Stimulated activated CD4-positive, alpha-beta T cell treated with anti-CD3 and anti-CD28 coated beads, Interleukin-4, amount 100 ng/mL, for 48 hours (primary cell): ENCODE measurements around the gene FHIT.
A peak's percentile ranks its signal among the peaks of the same experiment; 100 is the strongest.

Experiments used
- DNase-seq, 2 donors: peaks; one replicate each; pipeline ENCODE4 v3.0.0-alpha.2; 2020; ENCODE audit warnings: low read depth in 2 of 2

FHIT gene

DNA sequence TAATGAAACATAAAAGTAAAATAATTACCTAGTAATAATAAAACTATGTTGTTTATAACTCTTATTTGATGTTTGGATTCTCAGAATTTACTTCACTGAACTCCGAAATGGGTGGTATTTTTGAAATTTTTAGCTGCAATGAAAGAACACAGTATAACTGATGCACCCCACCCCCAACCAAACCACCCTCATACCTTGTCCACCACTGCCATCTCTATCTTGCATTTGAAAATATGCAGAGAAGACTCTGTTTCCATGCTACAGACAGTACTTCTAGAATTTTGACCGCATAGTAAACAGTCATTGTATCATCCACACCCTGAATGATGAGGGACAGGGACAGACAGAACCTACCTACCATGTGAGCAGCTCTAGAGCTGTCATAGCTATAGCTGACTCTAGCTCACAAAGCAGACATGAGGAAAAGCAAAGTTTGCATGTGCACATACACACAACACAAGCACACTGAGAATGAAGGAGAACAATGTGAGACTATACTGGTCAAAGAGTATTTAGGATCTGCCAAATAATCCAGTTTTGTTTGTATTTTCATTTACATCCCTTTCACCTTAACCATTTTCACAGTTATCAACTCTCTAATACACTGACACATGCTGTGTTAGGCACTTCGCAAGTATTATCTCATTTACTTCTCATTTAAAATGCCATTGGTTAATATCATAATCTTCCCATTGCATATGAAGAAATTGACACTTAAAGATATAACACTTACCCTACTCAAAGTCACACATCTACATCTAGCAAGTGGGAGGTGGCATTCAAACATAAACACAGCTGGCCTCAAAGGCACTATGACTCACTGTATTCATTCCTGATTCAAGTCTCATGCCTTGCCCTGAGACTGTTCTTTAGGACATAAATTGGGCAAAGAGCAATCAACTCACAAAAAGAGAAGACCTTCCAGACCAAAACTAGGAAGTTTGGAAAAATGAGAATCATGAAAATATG lies 1186.8 kb downstream of the FHIT start:
- DNase-seq, result no peak

DNA sequence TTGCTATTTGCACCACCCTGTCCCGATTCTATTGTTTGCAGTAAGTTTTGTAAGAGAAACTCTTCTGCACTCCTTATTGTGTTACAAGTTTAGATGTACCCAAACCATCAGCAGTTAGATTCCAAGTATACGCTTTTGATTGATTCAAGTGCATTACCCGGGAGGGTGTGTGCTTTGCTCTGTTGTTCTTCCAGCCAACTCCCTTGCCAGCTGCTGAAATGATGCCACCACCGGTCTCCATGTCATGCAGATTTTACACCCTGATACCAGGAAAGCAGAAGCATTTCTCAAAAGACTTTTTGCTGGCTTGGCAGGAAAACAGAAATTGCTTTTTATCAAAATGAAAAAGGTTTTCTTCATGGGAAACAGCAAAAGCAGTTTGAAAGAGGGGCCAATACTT lies 1194.8 kb downstream of the FHIT start:
- no peak for DNase-seq

DNA sequence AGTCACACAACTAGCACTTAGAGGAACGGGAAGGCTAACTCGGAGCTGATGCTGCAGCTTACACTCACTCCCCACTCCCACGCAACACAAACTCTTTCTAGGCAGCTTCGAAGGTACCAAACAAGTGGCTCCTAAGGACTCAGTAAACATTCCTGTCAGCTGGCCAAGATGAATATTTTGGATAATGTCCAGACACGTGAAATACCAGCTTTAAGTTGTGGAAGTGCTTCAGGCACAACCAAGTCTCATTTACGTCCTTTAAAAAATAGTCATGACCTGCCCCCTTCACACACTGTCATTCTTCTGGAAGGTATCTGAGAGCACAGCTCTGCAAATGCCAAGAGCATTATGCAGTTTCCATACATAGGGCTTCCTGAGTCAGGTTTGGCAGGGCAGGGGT lies 1195.5 kb downstream of the FHIT start:
- no peak for DNase-seq

DNA sequence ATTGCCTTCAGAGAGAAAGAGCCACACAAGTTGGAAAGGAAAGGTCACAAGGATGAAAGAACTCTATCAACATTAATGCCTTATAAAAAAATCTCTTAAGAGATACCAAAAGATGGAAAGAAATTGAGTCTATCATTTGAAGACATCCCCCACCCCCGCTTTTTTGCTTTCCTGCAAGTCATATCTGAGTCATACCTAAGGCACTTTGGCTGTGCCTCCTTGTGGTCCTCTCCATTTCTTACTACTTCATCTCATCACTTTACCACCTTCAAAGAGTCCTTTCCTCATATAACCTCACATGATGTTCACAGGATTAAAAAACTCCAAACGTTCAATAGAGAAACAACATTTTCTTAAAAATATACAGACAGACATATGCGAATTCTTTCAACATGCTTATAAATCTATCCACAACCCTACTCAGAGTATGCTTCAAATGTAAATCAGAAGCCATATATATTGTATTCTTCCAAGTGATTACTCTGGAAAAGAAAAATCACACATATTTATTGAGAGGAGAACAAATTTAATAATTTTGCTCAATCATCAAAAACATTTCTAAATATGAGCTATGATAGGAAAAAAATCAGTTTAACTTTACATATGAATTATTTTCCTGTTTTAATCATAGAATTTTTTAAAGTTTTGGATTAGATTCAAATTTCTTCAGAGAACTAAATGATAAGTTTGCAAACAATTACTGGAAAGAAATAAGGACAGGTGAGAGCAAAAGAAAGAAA lies 1197.6 kb downstream of the FHIT start:
- DNase-seq, result peak; percentile 37 to 59

DNA sequence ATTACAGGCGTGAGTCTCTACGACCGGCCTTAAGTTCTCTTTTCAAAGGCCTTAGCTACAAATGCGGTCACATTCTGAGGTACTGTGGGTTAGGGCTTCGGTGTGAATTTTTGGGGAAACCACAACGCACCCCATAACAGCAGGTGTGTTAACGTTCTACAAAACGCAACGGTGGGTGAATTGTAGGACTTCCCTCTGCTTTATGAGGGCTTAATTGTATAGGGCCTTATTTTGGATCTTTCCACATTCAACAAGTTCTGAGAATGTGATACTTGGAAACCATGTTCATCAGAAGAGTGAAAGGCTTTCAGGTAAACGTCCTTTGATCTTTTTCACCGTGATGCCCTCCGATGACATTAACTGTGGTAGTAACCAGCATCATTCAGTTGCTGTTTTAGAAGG lies 1202.8 kb downstream of the FHIT start:
- no peak for DNase-seq

DNA sequence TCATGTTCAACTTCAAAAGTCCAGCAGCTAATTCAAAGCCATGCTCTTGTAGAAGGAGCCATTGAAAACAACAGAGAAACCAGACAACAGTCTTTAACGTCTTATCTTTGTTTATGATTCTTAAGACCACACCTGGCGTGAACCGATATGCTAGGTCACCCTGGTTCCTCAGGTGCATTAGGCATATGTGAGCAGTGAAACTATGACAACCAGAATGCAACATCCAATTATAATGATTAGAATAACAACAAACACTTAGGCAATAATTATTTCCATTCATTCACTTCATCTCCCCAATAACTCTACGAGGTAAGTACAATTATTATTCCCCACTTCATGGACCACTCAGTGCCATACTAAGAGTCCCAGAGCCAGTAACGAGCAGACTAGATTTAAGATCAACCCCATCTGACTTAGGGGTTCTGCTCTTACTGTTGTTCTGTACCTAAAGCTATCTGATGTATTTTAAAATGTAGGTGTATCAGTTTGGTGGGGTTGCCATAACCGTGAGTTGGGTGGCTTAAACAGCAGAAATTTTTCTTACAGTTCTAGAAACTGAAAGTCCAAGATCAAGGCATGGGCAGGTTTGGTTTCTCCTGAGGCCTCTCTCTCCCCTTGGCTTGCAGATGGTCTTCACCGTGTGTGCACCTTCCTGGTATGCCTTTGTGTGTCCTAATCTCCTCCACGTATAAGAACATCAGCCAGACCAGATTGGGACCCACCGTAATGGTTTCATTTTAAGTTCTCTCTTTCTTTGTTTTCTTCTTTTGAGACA lies 1203.6 kb downstream of the FHIT start:
- no peak for DNase-seq

DNA sequence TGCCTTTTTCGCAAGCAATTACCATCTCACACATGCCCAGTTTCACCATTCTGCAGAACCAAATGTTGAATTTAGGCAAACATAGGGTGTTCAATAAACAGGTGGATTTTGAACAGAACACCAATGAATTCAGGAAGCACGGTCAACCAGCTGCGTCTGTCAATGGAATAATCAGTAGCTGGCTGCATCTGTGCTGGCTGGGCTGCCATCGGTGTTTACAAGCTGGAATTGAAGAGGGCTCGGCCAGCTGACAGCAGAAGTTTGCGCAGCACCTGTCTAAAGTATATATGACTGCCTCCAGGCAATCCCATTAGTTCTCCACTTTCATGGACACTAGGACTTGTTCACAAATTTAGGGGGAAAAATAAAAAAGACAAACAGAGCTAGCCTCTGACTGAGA lies 1205.0 kb downstream of the FHIT start:
- no peak for DNase-seq

DNA sequence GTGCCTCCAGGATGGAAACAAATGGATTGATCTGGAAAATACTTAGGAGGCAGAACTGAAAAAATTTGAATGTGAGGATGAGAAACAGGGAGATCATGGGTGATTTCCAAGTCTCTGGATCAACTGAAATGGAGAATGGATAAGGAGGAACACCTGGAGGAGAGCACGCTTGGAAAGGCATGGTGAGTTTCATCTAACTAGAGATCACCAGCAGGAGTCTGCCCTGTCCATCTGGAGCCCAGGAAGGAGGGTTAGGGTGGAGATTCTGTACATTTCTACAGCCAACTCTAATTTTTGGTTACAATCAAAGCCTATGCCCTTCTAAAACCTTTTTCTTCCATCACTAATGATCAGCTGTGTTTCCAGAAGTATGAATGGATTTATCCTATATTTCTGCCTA lies 1205.6 kb downstream of the FHIT start:
- DNase-seq, result no peak

DNA sequence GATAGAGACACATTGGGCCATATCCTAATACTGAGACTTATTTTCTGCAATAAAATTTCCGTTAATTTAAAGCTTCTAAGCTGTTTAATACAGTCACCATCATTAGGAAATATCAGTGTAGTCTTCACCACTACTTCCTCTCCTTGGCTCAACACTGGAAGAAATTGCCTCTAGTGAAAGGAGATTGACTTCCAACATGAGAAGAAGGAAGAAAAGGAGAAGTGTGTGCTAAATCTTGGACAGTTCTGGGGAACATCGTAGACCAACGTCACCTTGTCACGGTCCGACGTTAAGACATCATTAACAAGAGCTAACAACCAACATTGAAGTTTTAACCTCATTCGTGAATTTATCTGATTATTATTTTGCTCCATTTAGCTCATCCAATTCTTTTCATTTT lies 1214.4 kb downstream of the FHIT start:
- DNase-seq, result no peak

DNA sequence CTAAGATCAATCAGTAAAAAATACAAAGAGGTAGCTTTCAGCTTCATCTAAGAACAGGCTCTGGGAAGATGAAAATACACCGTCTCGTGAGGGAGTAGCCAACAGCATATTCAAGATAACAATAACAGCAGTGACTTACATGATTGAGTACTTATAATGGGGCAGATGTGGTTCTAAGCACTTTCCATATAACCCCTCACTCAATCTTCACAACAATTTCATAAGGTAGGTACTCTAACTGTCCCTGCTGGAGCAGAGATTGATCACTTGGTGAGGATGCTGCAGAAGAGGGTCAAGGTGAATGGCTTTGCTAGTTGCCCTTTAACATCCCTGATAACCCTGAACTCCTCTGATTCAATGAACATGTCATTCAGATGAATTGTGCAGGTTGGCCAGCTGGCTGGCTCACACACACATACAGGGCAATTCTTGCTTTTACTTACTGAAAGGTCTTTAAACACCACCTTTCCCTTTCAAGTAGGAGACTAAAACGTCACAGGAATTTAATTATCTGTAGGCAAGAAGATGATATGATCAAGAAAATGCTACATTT lies 1217.3 kb downstream of the FHIT start:
- DNase-seq, result no peak

DNA sequence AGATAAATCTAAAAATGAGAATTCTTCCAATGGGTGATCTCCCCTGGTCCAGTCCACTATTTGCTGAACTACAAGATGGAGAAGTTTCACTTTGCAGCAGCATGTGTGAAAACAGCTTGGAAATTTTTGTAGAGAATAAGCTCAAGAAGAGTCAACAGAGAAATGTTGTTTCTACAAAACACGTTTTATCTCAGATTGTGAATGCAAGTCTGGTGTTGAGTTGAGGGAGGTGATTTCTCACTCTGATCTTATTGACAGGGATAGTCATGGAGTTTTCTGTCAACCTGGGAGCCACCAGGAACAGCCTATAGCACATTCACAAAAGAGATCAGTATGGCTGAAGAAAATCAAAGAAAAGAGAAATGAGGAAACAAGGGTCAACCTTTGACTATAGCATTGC lies 1220.3 kb downstream of the FHIT start:
- DNase-seq, result no peak

DNA sequence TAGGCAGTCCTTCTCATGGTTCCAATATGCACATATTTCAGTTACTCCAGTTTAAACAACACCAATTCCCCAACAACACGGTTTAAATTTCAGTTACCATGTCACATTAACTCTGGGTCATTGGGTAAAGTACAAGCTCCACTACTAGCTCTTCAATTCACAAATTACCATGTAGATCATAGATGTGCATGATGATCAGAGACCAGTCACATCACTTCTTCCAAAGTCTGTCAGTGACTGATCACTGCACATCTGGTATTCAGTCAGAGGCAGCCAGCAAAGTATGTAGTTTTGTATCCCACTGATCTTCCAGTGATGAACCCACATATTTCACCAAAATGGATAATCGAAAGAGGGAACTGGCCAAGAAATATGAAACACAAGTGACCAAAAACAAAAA lies 1223.0 kb downstream of the FHIT start:
- no peak for DNase-seq

DNA sequence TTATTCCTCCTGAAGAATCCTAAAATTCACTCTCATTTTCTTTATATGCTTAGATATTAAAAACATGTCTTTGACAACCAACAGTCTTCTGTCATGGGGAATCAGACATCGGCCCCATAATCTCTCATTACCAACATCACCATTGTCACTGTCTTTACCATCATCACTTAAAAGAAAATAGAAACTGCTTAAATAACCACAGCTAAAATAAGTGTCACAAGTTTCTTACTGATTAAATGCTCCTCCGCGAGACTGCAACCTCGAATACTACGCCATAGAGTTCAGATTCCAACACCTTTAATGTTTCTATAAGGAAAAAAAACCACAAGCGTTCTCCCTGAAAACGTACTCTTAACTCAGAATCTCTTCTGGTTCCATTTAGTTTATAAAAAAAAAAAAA lies 1223.9 kb downstream of the FHIT start:
- DNase-seq, result no peak

DNA sequence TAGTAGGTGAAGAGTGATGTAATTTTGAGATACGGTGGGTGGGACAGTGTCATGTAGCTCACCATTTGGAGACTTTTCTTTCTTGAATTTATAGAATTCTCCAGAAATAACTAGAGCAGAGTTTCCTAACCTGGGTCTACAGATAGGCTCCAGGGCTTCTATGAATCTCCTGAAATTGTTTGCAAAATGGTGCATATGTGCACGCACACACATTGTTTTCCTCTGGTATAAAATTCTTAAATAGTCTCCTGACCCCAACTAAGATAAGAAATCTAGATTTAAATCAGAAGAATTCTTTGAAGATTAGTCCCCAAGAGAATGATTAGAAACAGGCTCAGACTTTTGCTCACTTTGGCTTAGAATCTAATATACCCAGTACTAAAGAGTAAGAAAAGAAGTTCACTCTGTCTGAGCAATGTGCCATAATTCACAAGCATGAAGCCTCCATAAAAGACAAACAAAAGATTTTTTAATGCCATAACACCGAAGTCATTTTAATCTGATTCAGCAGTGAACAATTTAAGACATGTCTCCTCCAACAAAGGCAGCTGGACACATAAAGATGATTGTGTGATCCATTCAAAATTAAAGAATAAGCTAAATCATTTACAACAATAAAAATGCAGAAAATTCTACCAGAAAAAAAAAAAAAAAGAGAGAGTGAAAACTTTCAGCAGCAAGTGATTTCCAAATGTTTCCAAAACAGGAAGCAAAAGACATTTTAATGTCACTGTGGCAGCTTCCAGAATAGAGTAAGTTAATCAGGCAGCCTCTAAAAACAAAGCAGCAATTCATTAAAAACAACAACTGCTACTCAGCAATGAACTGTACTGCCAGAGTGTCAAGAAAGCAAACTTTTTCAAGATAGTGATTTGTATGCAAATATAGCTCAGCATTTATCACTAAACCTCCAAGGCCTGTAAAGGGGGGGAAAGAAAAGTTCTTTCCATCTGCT lies 1225.9 kb downstream of the FHIT start:
- DNase-seq, result no peak

DNA sequence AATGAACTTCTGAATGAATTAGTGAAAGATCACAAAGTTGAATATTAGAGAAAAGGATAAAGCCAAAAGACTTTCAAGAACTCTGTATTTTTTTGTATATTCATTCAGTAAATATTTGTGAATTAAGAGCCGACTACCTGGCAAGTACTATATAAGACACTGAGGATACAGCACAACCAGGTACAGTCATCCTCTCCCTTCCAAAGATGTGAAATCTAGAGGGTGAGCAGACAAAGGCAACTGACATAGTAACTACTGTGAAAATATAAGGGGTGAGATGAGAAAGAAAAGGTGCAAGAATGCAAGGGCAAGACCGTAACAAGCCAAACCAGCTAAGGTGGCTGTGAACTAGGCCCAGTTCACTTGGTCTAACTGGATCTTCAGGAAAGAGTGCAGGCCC lies 1226.9 kb downstream of the FHIT start:
- DNase-seq, result no peak

DNA sequence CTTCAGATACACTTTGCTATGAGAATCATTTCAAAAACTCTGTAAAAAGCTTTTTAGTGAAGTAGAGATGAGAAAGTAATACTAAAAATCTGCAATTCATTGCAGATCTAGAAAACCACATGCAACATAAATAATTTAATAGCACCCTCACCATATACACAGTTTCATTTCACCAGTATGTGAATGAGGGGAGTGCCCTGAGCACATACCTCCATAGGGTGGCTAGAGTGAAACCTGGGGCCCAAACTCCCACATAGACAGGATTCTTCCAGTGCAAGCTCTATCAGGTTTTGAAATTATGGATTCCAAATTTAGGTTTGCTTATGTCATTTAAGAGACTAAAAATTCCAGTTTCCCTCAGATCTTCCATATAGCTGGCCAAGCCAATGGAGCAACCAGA lies 1228.1 kb downstream of the FHIT start:
- no peak for DNase-seq

DNA sequence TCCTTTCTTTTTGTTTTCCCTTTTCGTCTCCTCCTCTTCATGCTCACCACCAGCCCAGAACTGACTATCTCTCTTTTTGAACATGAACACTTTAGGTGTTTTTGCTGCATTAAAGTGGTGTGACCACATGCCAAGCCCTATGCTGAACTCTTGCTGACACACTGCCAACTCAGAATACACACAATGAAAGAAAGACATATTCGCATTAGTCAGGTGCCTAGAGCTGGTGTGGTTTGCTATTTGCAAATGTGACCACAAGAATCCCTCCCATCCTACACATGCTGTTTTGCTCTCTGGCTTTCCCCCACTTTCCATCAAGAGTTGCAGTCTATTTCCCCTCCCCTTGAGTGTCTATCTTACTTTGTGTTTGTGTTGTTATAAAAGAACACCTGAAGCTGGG lies 1233.6 kb downstream of the FHIT start:
- DNase-seq, result peak in 1 of 2 donors; percentile 51

DNA sequence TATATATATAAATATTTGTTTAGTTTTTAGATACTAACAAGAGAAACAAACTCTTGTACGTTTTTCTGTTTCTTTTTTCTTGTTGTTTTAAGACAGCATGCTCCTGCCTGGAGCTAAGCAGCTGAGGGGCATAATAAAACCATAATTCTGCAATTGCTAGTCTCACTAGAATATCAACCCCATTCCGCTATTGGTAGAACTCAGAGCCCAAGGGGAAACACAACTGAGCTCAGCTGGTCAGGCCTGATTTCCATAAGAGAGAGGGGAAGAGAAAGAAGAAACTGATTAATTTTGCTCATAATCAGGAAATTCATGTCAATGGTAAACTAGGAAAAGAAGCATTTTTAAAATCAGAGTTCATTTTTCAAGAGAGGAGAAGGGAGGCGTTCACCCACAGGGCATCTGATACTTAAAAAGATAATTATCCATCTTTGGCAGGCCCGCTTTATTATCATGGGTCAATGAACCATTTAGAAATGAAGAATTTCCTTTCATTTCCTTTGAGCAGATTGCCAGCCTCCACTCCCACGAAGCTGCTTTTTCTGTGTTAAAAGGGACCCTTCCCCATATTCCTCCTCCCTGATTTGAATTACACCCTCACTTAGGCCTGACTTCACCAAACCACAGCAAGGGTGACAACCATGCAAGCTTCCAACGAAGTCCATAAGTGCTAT lies 1236.1 kb downstream of the FHIT start:
- DNase-seq, result no peak

DNA sequence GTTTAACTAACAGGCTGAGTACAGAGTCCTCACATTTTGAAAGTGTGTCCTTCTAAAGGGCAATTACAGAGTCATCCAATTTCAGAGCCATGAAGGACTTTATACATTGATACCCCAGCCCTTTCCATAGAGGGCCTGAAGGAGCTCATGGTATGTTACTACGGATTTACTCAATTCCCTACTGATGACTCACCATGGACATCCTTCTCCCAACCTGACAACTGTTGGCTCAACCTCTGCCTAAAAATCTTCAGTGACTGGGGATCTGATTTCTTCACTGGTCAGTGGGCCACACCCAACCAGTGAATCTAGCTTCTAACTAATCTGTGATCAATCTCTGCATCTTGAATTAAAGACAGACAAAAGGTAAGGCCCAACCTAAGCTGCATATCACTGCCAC lies 1238.0 kb downstream of the FHIT start:
- DNase-seq, result no peak

DNA sequence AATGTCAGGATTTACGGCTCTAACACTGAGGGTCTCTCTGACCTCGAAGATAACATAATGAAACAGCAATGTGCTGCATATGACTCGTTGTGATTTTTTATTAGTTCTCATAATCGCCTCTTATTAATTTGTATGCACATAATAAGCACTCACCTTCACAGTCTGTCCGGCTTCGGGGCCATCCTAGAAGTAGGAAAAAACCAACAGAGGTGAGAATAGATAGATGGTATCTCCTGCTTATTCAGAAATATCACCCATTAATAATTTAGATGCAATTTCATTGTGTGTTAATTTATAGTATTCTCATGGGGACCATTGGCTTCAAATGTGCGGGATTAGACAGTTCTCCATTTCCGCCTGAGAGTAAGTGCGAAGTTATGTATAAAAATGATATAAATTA lies 1240.0 kb downstream of the FHIT start:
- DNase-seq, result no peak
